GM23248 (cell line): ENCODE results near the gene IPO11. TPM values are rescaled to one million over a fixed set of nuclear protein-coding genes. Genes with fewer than 3 reads are reported as not detected.

Experiments
- DNase-seq: peaks from one replicate; pipeline ENCODE4 v3.0.0-alpha.2; 2015
- H2AFZ ChIP-seq: fragments of 200-600 bp; sonication (generic); 2 replicates; pipeline ENCODE4 v1.6.1; 2016; ENCODE audit warnings: antibody characterized with exemption
- H3F3A ChIP-seq: fragments of 200-600 bp; sonication (generic); 2 replicates; pipeline ENCODE4 v1.6.1; 2016; ENCODE audit warnings: mild to moderate bottlenecking, antibody characterized with exemption, mixed run types; ENCODE audit not compliant: insufficient read depth
- H3K27ac ChIP-seq: fragments of 200-600 bp; sonication (generic); 2 replicates; pipeline ENCODE4 v1.5.1; 2016; ENCODE audit warnings: mild to moderate bottlenecking
- H3K27me3 ChIP-seq: fragments of 200-600 bp; sonication (generic); replicated peaks from 2 replicates; pipeline ENCODE4 v1.6.1; 2016; ENCODE audit warnings: mild to moderate bottlenecking; ENCODE audit not compliant: insufficient read depth
- H3K36me3 ChIP-seq: fragments of 200-600 bp; sonication (generic); 2 replicates; pipeline ENCODE4 v1.6.1; 2016; ENCODE audit warnings: low read depth, mild to moderate bottlenecking
- H3K4me1 ChIP-seq: fragments of 200-600 bp; sonication (generic); 2 replicates; pipeline ENCODE4 v1.6.1; 2016; ENCODE audit warnings: mild to moderate bottlenecking; ENCODE audit not compliant: insufficient read depth
- H3K4me2 ChIP-seq: fragments of 200-600 bp; sonication (generic); one replicate; pipeline ENCODE4 v1.6.1; 2016; ENCODE audit warnings: mild to moderate bottlenecking; ENCODE audit not compliant: unreplicated experiment
- H3K4me3 ChIP-seq: fragments of 200-600 bp; sonication (generic); 2 replicates; pipeline ENCODE4 v1.5.1; 2016; ENCODE audit warnings: mild to moderate bottlenecking
- H3K79me2 ChIP-seq: fragments of 200-600 bp; sonication (generic); 2 replicates; pipeline ENCODE4 v1.6.1; 2016; ENCODE audit warnings: mild to moderate bottlenecking; ENCODE audit not compliant: insufficient read depth
- H3K9ac ChIP-seq: fragments of 200-600 bp; sonication (generic); 2 replicates; pipeline ENCODE4 v1.6.1; 2016; ENCODE audit warnings: mild to moderate bottlenecking
- H3K9me2 ChIP-seq: fragments of 200-600 bp; sonication (generic); 2 replicates; pipeline ENCODE4 v1.6.1; 2016; ENCODE audit warnings: mixed run types, mild to moderate bottlenecking, moderate library complexity; ENCODE audit not compliant: insufficient read depth
- H3K9me3 ChIP-seq: fragments of 200-600 bp; sonication (generic); one replicate; pipeline ENCODE4 v1.6.1; 2017; ENCODE audit warnings: low read depth
- H4K20me1 ChIP-seq: fragments of 200-600 bp; sonication (generic); 2 replicates; pipeline ENCODE4 v1.6.0; 2016; ENCODE audit not compliant: insufficient read depth
- EZH2 ChIP-seq: fragments of 200-600 bp; sonication (generic); IDR thresholded peaks from 2 replicates; pipeline ENCODE4 v1.6.1; 2018; ENCODE audit warnings: antibody characterized with exemption, mild to moderate bottlenecking; ENCODE audit not compliant: insufficient read depth, poor library complexity, severe bottlenecking
- EZH2phosphoT487 ChIP-seq: fragments of 200-600 bp; sonication (generic); IDR thresholded peaks from 2 replicates; pipeline ENCODE4 v1.6.1; 2018; ENCODE audit warnings: antibody characterized with exemption, moderate library complexity, mild to moderate bottlenecking, low read depth; ENCODE audit not compliant: insufficient read depth
- WGBS, 2 experiments: methylation state at CpG; one replicate each; pipeline ENCODE4 v1.1.6; 2015 to 2017; ENCODE audit warnings: low lambda C conversion rate in 2 of 2, low coverage in 1 of 2; ENCODE audit errors: missing lambda C conversion rate in 2 of 2; 5-methylcytosine and 5-hydroxymethylcytosine counted together
- in situ Hi-C: fragments of 300-500 bp; cut with MboI; formaldehyde crosslinking; loops from 2 replicates; pipeline ENCODE4 v1.15.0; 2020
- polyA plus RNA-seq: library from polyadenylated mRNA; unstranded; fragments of >200 nt; fragmentation: Nextera tagmentation; extraction: Ambion mirVana; gene quantifications from 2 replicates; pipeline ENCODE4 v1.2.1, GENCODE V29; 2016
- total RNA-seq: library from RNA; depleted of rRNA; stranded (reverse); fragments of >200 nt; shearing (Covaris generic); gene quantifications from 2 replicates; pipeline ENCODE4 v1.2.3, GENCODE V29; 2014

Gene IPO11
- total and polyA plus RNA-seq, 2 experiments from 2014 or later = 19.9 to 26.5 TPM

DNA sequence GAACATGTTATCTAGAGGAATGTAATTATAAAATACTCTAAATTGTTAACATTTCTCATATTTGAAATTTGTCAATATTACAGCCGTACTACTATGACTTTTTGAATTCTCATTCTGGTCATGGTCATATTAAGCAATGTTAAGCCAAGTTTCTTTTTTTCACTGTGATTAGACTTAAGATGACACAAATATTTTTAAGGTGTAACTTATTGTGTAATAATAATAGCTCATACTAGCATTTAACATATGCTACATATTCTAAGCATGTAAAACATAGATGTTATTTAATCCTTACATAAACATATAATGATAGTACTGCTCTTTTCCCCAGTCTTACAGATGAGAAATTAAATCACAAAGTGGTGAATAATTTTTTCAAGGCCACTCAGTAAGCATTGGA, 130.2 kb downstream of the IPO11 start:
- H3K27ac ChIP-seq = no peak overlapping the region
- H4K20me1 ChIP-seq = no peaks in the 10 kb centered on the region
- no peaks in the 10 kb centered on the region for H3K9me3 ChIP-seq
- no peaks in the 10 kb centered on the region for H3K9me2 ChIP-seq
- no peaks in the 10 kb centered on the region for H3K36me3 ChIP-seq
- H3F3A ChIP-seq = no peaks in the 10 kb centered on the region
- H3K79me2 ChIP-seq = no peaks in the 10 kb centered on the region
- 98 to 100% methylated on average over 1 of the region's 1 CpG for WGBS, 2 experiments
- no peak overlapping the region for H3K4me2 ChIP-seq
- in situ Hi-C loops = no loop called here
- TF ChIP-seq EZH2 (no peak), EZH2phosphoT487 (no peak)
- H3K27me3 ChIP-seq = no peaks in the 10 kb centered on the region
- H2AFZ ChIP-seq = no peak overlapping the region
- H3K4me3 ChIP-seq = no peak overlapping the region
- H3K4me1 ChIP-seq = no peaks in the 10 kb centered on the region
- H3K9ac ChIP-seq = no peak overlapping the region
- no peak for DNase-seq

DNA sequence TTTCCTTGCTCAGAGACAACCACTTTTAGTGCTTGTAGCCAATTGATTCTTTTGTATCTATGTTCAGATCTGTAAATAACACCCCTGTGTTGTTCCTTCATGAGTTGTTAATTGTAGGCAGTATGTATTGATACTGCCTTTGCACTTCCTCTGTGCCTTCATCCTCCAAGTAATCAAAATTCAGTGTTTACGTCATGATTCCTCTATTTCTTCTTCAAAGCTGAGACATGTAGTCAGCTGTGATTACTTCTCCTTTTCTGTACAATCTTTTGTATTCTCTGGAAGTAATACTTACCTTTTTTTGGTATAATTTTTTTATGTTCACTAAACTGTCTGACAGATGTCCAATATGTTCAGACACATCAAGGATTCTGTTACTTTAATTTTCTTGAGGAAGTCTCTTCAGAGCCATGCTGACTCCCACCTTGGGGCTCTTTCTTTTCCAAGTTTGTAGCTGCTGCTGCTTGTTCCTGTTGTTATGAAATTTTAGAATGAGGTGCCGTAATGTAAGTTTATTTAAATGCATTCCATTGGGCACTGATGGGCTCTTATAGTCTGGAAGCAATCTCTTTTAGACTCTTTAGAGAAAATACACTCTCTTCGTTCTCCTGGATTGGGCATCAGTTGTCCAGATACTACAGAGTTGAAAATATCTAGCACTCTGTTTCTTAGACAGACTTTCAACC, 135.5 kb downstream of the IPO11 start:
- no peaks in the 10 kb centered on the region for H3K36me3 ChIP-seq
- in situ Hi-C loops = no loop called here

DNA sequence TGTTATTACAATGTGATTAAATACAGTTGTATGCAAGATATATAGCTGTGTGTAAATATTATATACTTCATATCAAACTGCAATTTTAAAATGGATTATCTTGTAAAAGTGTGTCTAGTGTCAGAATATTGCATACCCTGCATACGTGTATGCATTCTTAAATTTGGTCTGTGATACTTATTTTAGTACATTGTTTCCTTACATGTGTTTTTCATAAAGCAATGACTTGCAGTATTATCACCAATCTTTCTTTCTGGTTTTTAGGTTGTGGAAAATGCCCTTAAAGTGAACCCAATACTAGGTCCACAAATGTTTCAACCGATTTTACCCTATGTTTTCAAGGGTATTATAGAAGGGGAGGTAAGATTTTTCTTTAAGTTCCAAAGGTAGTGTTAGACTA, 137.5 kb downstream of the IPO11 start:
- Histone ChIP-seq H3K79me2 (no peaks in the 10 kb centered on the region), H3K9me3 (no peaks in the 10 kb centered on the region), H3K27me3 (no peaks in the 10 kb centered on the region), H3K27ac (no peak overlapping the region), H3F3A (no peaks in the 10 kb centered on the region), H2AFZ (no peak overlapping the region), H3K9ac (no peak overlapping the region), H3K4me1 (no peaks in the 10 kb centered on the region), H4K20me1 (no peaks in the 10 kb centered on the region), H3K9me2 (no peaks in the 10 kb centered on the region), H3K36me3 (no peaks in the 10 kb centered on the region), H3K4me3 (no peak overlapping the region), H3K4me2 (no peak overlapping the region)
- no peak for DNase-seq
- 69 to 76% methylated on average over 2 of the region's 2 CpGs for WGBS, 2 experiments
- TF ChIP-seq EZH2phosphoT487 = no peak
- TF ChIP-seq EZH2 = no peak
- in situ Hi-C loops = no loop called here

More for the DNA sequence above, 135.5 kb downstream of the IPO11 start:
- no peak for DNase-seq
- Histone ChIP-seq H3K27me3 (no peaks in the 10 kb centered on the region), H3F3A (no peaks in the 10 kb centered on the region), H3K9ac (no peak overlapping the region), H4K20me1 (no peaks in the 10 kb centered on the region), H3K79me2 (no peaks in the 10 kb centered on the region), H3K9me3 (no peaks in the 10 kb centered on the region), H2AFZ (no peak overlapping the region), H3K4me1 (no peaks in the 10 kb centered on the region), H3K4me3 (no peak overlapping the region), H3K9me2 (no peaks in the 10 kb centered on the region), H3K27ac (no peak overlapping the region), H3K4me2 (no peak overlapping the region)
- TF ChIP-seq EZH2phosphoT487 = no peak
- no peak for TF ChIP-seq EZH2
- 87 to 91% methylated on average over 3 of the region's 3 CpGs for WGBS, 2 experiments

DNA sequence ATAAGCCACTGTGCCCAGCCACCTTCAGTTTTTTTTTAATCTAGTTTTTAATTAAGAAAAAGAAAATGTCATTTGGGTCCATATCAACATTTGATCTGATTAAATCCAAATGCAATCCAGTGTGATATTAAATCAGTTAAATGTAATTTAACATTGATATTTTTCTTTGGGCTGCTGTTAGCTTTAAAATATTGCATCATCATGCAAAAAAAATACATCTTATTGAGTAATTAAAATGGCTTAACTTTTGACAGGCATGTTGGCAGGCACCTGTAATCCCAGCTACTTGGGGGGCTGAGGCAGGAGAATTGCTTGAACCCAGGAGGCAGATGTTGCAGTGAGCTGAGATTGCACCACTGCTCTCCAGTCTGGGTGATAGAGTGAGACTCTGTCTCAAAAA, 143.4 kb downstream of the IPO11 start:
- Histone ChIP-seq H4K20me1 (no peaks in the 10 kb centered on the region), H3K4me3 (no peak overlapping the region), H3K4me2 (no peak overlapping the region), H3K79me2 (no peaks in the 10 kb centered on the region), H3K9me2 (no peaks in the 10 kb centered on the region), H3K9ac (no peak overlapping the region), H3K4me1 (no peaks in the 10 kb centered on the region), H2AFZ (no peak overlapping the region), H3K27me3 (no peaks in the 10 kb centered on the region), H3K27ac (no peak overlapping the region), H3F3A (no peaks in the 10 kb centered on the region), H3K36me3 (no peaks in the 10 kb centered on the region), H3K9me3 (no peaks in the 10 kb centered on the region)
- in situ Hi-C loops = no loop called here
- DNase-seq = no peak
- no peak for TF ChIP-seq EZH2

DNA sequence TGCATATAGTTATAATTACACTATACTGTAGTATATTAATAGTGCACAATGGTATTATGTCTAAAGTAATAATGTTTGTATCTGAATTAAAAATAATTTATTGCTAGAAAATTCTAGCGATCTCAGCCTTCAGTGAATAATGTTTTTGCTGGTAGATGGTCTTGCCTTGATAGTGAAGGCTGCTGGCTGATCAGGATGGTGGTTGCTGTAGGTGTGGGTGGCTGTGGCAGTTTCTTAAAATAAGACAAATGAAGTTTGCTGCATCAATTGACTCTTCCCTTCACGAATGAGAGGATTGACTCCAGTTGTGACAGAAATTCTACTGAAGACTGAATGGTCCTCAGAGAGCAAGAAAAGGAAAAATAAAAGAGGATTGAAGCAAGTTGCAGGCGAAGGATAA, 146.4 kb downstream of the IPO11 start:
- in situ Hi-C loops = no loop called here
- 100% methylated on average over 3 of the region's 3 CpGs for WGBS, 2 experiments
- H2AFZ ChIP-seq = no peak overlapping the region

More for the DNA sequence above, 146.4 kb downstream of the IPO11 start:
- Histone ChIP-seq H3K4me3 (no peak overlapping the region), H3K4me2 (no peak overlapping the region), H3K4me1 (no peaks in the 10 kb centered on the region), H3K36me3 (peaks cover 7% of the 10 kb centered on the region; the same call in 1 of the 2 replicates), H4K20me1 (no peaks in the 10 kb centered on the region), H3K9me3 (no peaks in the 10 kb centered on the region), H3K27ac (no peak overlapping the region), H3K79me2 (no peaks in the 10 kb centered on the region), H3K9ac (no peak overlapping the region), H3F3A (no peaks in the 10 kb centered on the region), H3K27me3 (no peaks in the 10 kb centered on the region), H3K9me2 (no peaks in the 10 kb centered on the region)
- no peak for DNase-seq
- TF ChIP-seq EZH2phosphoT487 = no peak
- no peak for TF ChIP-seq EZH2
